CD4-positive, alpha-beta T cell treated with Interleukin-4 for 4 hours (primary cell): ENCODE results near the gene HOXD9.

Experiments used
- DNase-seq: peaks from one replicate; pipeline ENCODE4 v3.0.0-alpha.2; 2020

HOXD9 gene

DNA sequence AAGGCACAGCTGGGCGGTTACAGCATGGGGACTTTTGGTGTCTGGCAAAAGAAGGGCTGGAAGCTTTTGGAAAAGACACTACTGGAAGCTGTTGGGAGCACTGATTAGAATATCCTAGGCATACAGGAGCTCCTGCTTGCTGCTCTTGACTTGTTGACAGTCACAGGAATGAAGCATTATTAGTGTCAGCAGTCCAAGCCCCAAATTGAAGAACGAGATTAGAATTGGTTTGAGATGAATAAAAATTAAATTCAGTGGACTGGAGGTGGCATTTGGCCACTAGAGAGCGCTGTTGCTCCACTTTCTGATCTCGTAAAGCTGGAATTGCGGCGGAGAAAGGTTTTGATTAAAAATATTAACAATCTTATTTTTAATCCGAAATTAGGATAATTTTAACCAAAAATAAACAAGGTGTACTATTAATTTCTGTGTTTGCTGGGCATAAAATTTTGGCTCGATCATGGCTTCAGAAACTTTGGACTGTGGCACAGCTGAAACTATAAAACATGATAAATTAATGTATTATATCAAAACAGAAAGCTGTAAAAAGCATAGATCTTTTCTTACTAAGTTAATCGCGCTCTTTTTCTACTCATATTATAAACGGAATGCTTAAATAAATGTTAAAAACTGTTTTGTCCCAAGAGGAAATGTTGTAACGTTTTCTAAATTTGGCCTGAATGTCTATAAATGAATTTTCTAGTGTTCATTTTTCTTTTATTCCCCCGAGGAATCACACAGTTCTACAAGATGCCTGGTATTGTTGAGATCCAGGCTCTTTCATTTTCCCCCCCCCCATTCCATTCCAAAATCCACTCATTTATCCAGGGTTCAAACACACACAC is 4.6 kb downstream of the HOXD9 start:
- DNase-seq, result peak; percentile 59

DNA sequence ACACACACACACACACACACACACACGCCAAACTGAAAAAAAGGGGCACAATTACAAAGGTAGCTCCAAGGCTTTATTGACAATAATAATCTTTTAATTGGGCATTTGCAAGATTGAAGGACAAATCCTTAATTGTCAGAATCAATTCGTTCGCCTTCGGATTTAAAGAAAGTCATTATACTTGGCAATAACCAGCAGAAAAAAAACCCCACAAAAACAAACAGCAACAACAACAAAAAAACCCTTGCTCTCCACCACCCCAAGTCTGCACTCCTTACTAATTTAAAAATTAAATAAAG is 5.2 kb downstream of the HOXD9 start:
- DNase-seq, result no peak

GRCh38 chr2:176128172-176128981 is 5.9 kb downstream of the HOXD9 start:
- no peak for DNase-seq

DNA sequence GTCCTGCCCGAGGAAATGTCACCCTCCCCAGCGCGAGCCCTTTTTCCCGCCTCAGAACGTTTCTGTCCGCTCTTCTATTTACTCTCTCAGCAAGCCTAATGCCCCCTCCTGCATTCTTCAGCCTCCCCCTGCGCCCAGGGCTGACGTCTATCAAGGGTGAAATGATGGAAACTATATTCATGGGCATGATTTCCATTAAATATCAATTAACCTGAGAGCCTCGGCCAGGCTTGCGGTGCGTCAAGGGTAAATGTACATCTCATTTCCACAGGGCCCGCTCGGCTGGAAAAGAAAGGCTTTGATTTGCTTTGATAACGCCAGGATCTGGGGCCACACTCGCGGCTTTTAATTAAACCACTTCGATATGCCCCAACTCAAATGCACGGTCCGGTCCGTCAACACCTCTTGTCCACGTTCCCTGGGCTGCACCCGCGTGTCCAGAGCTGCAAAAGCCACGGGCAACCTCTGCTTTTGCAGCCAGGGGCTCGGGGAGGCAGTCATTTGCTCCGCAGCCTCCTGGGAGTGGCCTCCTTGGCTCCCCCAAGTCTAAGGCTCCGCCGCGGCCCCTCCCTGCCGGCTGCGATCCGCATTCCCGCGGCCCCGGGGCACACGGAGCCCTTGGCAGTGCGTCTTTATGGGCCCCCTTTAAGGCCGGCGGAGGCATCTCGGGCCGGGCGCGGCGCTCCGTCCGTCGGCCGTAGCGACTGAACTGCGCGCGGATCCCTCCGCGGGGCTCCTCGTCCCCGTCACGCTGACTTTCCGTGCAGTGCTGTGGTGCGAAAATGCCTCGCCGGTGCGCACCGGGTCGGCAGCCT is 6.7 kb downstream of the HOXD9 start, which contains the start of gene HOXD8:
HOXD8 (plus strand) TSS at position 724 of the 815 bp plus-strand sequence. CDS start 662 bp downstream, outside the sequence.
- no peak for DNase-seq

DNA sequence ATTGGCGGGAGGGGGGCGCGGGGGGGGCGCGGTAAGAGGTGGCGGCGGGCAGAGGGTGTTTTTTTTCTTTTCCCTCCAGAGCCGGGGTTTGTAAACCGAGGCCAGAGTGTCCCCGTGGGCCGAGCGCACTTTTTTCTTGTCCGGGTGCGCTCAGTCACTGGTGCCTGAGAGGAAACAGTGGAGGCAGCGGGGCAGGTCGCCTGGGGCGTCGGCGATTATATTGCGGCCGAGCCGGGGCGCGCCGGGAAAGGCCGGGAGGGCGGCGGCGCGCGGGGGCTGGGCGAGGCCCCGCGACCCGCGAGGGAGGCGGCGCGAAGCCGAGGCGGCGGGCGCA is 7.3 kb downstream of the HOXD9 start:
- no peak for DNase-seq

DNA sequence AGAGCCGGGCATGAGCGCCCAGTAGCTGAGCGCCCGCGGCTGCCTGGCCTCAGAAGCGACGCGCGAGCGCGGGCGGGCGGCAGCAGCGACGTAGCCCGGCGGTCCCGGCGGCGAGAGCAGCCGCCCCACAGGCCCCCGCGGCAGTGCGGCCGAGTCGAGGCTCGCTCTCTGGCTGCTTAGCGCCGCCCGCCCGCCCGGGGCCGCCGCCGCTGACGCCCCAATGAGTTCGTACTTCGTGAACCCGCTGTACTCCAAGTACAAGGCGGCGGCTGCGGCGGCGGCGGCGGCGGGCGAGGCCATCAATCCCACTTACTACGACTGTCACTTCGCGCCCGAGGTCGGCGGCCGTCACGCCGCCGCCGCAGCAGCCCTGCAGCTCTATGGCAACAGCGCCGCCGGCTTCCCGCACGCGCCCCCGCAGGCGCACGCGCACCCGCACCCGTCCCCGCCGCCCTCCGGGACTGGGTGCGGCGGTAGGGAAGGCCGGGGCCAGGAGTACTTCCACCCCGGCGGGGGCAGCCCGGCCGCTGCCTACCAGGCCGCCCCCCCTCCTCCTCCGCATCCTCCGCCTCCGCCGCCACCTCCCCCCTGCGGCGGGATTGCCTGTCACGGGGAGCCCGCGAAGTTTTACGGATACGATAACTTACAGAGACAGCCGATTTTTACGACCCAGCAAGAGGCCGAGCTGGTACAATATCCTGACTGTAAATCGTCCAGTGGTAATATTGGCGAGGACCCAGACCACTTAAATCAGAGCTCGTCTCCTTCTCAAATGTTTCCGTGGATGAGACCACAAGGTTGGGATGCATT is 7.8 kb downstream of the HOXD9 start:
- no peak for DNase-seq

- no peak for DNase-seq
Observed at GRCh38 chr2:176130957-176131847, 8.7 kb downstream of the HOXD9 start.

- no peak for DNase-seq
Observed at GRCh38 chr2:176131848-176132158, 9.3 kb downstream of the HOXD9 start.

DNA sequence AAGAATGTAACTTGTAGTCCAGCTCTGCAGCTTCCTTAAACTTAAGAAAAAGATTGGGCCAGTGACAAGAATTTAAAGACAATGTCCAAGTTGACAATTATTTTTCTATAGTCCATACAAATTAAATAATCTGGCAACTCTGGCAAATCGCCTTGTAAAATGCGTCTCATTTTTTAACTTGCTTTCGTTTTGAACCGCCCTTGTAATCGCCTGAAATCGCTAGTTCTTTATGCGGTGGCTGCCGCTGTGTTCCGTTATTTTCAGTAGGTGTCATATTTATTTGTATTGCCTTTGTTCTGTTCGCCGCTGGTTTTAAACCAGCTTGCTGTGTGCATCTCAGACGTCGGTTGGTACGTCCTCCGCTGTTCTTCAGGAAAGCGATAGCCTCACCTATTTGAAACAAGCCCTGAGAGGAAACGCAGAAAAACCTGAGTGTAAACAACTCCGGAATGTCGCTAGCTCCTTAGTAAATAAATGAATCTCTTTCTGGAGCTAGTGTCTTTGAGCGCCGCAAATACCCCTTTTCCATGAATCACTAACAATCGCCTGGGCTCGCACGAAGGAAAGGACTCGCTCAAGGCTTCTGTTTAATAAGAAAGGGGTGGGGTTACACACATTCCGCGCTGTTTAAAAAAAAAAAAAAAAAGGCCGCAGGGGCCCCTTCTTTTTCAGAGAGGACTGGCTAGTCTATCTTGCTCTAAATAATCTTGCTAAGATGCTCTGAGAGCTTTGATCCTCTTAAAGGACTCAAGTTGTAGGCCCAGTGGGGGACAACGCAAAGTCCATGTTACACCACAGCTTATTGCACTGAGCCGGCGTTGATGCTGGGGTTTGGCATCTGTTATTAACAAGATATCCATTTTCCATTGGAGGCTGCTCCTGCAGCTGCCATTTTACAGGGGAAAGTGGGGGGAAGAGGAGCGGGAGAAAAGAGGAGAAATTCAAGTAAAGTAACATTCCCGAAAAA is 10.0 kb downstream of the HOXD9 start:
- peak; percentile 2 for DNase-seq

- DNase-seq, result no peak
Observed at GRCh38 chr2:176133389-176133788, 10.9 kb downstream of the HOXD9 start.

GRCh38 chr2:176134035-176134434 is 11.5 kb downstream of the HOXD9 start:
- DNase-seq, result no peak

DNA sequence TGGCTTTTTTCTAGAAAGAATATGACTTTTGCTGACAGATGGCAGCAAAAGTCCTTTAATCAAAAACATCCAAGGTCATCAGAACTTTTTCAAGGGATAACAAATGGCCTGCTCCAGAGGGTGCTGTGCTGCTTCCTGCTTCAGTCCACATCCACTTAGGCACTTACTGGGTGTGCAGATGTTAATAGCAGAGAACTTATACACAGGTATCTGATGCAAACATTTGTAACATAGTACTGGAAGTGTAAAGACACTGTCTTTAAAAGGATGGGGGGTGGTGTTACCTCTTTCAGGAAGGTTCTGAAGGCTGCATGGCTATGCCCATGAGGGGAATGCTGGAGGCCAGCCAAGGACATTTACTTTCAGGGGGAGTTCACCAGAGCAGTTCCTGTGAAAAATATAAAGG is 12.5 kb downstream of the HOXD9 start:
- no peak for DNase-seq

- DNase-seq, result no peak
Observed at GRCh38 chr2:176136374-176137251, 14.1 kb downstream of the HOXD9 start.

- no peak for DNase-seq
Observed at GRCh38 chr2:176137252-176137580, 14.7 kb downstream of the HOXD9 start.

DNA sequence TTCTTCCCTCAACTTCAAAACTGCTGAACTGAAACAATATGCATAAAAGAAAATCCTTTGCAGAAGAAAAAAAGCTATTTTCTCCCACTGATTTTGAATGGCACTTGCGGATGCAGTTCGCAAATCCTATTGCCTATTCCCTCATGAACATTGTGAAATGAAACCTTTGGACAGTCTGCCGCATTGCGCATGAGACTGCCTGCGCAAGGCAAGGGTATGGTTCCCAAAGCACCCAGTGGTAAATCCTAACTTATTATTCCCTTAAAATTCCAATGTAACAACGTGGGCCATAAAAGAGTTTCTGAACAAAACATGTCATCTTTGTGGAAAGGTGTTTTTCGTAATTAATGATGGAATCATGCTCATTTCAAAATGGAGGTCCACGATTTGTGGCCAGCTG is 15.4 kb downstream of the HOXD9 start:
- no peak for DNase-seq

- no peak for DNase-seq
Observed at GRCh38 chr2:176138526-176138922, 16.0 kb downstream of the HOXD9 start.

DNA sequence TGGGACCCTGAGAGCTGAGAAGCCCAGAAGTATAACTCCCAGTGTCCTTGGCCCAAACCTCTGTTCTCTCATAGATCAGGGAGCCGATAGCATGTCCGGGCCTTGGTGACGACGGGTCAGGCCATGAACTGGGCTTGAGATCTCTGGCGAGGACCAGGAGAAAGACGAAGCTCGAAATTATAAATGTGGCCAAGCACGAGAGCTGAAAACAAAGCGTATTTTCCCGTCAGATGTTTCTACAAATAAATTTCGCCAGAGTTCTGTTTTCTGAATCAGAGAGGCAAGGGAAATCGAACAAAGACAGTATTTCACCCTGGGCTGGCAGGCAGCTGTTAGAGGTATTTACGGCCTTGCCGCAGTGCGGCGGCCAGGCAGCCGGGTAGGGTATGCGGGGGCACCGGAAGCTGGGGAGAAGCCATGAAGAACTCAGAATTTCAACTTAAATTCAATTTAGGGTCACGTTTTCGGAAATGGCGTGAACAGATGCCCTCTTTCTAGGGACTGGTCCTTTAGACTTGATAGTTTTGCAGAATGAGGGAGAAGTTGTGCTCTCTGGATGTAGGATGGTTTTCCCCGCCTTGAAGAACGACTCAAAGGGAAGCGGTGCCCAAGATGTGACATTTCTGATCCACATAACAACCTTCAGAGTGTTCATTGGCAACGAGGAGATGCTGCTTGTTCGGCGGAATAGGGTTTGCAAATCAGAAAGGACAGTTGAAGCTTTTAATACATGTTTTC is 16.6 kb downstream of the HOXD9 start:
- no peak for DNase-seq

- DNase-seq, result no peak
Observed at GRCh38 chr2:176139661-176140512, 17.4 kb downstream of the HOXD9 start.
